Measurements from ENCODE around the gene UGT1A10. TPM values are rescaled to one million over a fixed set of nuclear protein-coding genes. Genes with fewer than 3 reads are reported as not detected.
"Not testable (repeated sequence)": the region's sequence is repeated elsewhere in the genome, so short reads cannot be mapped to it uniquely, and the experiment has no call there.

Gene UGT1A10
- total RNA-seq, 5 donors from 2014 or later (not counting 1 experiment from before 2014, with no cell fraction given): not detected

- no peaks in the 10 kb centered on the region for H3K9me3 ChIP-seq
- no peak for DNase-seq
- H3K4me1 ChIP-seq (ENCODE audit: control insufficient read depth in 1 of 2, extremely low read depth in 1 of 2, insufficient read depth in 2 of 2, low read length in 2 of 2): no peaks in the 10 kb centered on the region
- Mint-ChIP-seq H3K27me3 (peaks cover 31 to 50% of the 10 kb centered on the region in 2 donors), H3K9me3 (no peaks in the 10 kb centered on the region), H3K27ac (no peak within 1 kb of the TSS), H3K4me1 (no peaks in the 10 kb centered on the region), H3K4me3 (no peak within 1 kb of the TSS), H3K36me3 (no peaks in the 10 kb centered on the region)
- no peak for ATAC-seq (replicated peaks in 1 of 4)
- CTCF ChIA-PET: no interaction called here
- H3K36me3 ChIP-seq (ENCODE audit: control insufficient read depth in 2 of 2, extremely low read depth in 1 of 2, insufficient read depth in 1 of 2, low read length in 1 of 2): no peaks in the 10 kb centered on the region
- no peak within 1 kb of the TSS for H3K4me3 ChIP-seq (ENCODE audit: control insufficient read depth in 1 of 2, extremely low read depth in 1 of 2, low read length in 1 of 2)
- POLR2A ChIA-PET: no interaction called here
- 70% methylated on average over 11 of the region's 14 CpGs for WGBS (ENCODE audit: insufficient coverage)
- no peak within 1 kb of the TSS for H3K27ac ChIP-seq (ENCODE audit: low read length)
- peaks cover 0 to 20% of the 10 kb centered on the region in 2 experiments for H3K27me3 ChIP-seq (replicated peaks in 1 of 2; ENCODE audit: control insufficient read depth in 2 of 2, extremely low read depth in 1 of 2, insufficient read depth in 2 of 2, low read length in 1 of 2)
Measured at GRCh38 chr2:233712611-233713261, 76.5 kb downstream of the UGT1A10 start, which contains the start of gene UGT1A5. TSS of gene UGT1A5 (plus strand) at chr2:233712907. CDS start at chr2:233712992, 85 bp downstream.

GRCh38 chr2:233713262-233713615, 77.0 kb downstream of the UGT1A10 start:
- H3K27ac Mint-ChIP-seq: no peak overlapping the region
- no peak for ATAC-seq (replicated peaks in 1 of 4)
- POLR2A ChIA-PET: no interaction called here
- H3K4me1 ChIP-seq (ENCODE audit: control insufficient read depth in 1 of 2, extremely low read depth in 1 of 2, insufficient read depth in 2 of 2, low read length in 2 of 2): no peaks in the 10 kb centered on the region
- DNase-seq: no peak
- no peaks in the 10 kb centered on the region for H3K4me1 Mint-ChIP-seq
- no peak overlapping the region for H3K27ac ChIP-seq (ENCODE audit: low read length)
- WGBS (ENCODE audit: insufficient coverage): 45% methylated on average over 2 of the region's 7 CpGs
- no peaks in the 10 kb centered on the region for H3K36me3 Mint-ChIP-seq
- H3K36me3 ChIP-seq (ENCODE audit: control insufficient read depth in 2 of 2, extremely low read depth in 1 of 2, insufficient read depth in 1 of 2, low read length in 1 of 2): no peaks in the 10 kb centered on the region
- CTCF ChIA-PET: no interaction called here
- no peak overlapping the region for H3K4me3 Mint-ChIP-seq
- H3K27me3 Mint-ChIP-seq: peaks cover 33 to 50% of the 10 kb centered on the region in 2 donors
- H3K4me3 ChIP-seq (ENCODE audit: control insufficient read depth in 1 of 2, extremely low read depth in 1 of 2, low read length in 1 of 2): no peak overlapping the region
- H3K27me3 ChIP-seq (replicated peaks in 1 of 2; ENCODE audit: control insufficient read depth in 2 of 2, extremely low read depth in 1 of 2, insufficient read depth in 2 of 2, low read length in 1 of 2): peaks cover 0 to 23% of the 10 kb centered on the region in 2 experiments
- no peaks in the 10 kb centered on the region for H3K9me3 ChIP-seq
- H3K9me3 Mint-ChIP-seq: no peaks in the 10 kb centered on the region

- Histone ChIP-seq H3K9me3 (no peaks in the 10 kb centered on the region), H3K36me3 (ENCODE audit: control insufficient read depth in 2 of 2, extremely low read depth in 1 of 2, insufficient read depth in 1 of 2, low read length in 1 of 2) (no peaks in the 10 kb centered on the region), H3K27me3 (replicated peaks in 1 of 2; ENCODE audit: control insufficient read depth in 2 of 2, extremely low read depth in 1 of 2, insufficient read depth in 2 of 2, low read length in 1 of 2) (peaks cover 0 to 24% of the 10 kb centered on the region in 2 experiments), H3K27ac (ENCODE audit: low read length) (no peak overlapping the region), H3K4me3 (ENCODE audit: control insufficient read depth in 1 of 2, extremely low read depth in 1 of 2, low read length in 1 of 2) (no peak overlapping the region), H3K4me1 (ENCODE audit: control insufficient read depth in 1 of 2, extremely low read depth in 1 of 2, insufficient read depth in 2 of 2, low read length in 2 of 2) (no peaks in the 10 kb centered on the region)
- H3K9me3 Mint-ChIP-seq: no peaks in the 10 kb centered on the region
- no peaks in the 10 kb centered on the region for H3K4me1 Mint-ChIP-seq
- DNase-seq (no peak), ATAC-seq (replicated peaks in 1 of 4) (no peak)
- POLR2A ChIA-PET: no interaction called here
- H3K27ac Mint-ChIP-seq: no peak overlapping the region
- CTCF ChIA-PET: no interaction called here
- no peak overlapping the region for H3K4me3 Mint-ChIP-seq
- H3K27me3 Mint-ChIP-seq: peaks cover 36 to 50% of the 10 kb centered on the region in 2 donors
- WGBS (ENCODE audit: insufficient coverage): 61% methylated on average over 2 of the region's 2 CpGs
- no peaks in the 10 kb centered on the region for H3K36me3 Mint-ChIP-seq
Measured at GRCh38 chr2:233714121-233714520, 77.9 kb downstream of the UGT1A10 start.

GRCh38 chr2:233718552-233718951, 82.3 kb downstream of the UGT1A10 start, which contains the start of gene UGT1A4:
TSS of gene UGT1A4 (plus strand) at chr2:233718736. CDS start at chr2:233718821, 85 bp downstream.
- no peak for ATAC-seq (replicated peaks in 1 of 4)
- no peak within 1 kb of the TSS for H3K4me3 ChIP-seq (ENCODE audit: control insufficient read depth in 1 of 2, extremely low read depth in 1 of 2, low read length in 1 of 2)
- ChIA-PET POLR2A (no interaction called here), CTCF (no interaction called here)
- Mint-ChIP-seq H3K4me3 (no peak within 1 kb of the TSS), H3K27me3 (peaks cover 44 to 48% of the 10 kb centered on the region in 2 donors), H3K9me3 (no peaks in the 10 kb centered on the region), H3K27ac (no peak within 1 kb of the TSS), H3K4me1 (no peaks in the 10 kb centered on the region), H3K36me3 (no peaks in the 10 kb centered on the region)
- H3K36me3 ChIP-seq (ENCODE audit: control insufficient read depth in 2 of 2, extremely low read depth in 1 of 2, insufficient read depth in 1 of 2, low read length in 1 of 2): no peaks in the 10 kb centered on the region
- DNase-seq: no peak
- H3K27me3 ChIP-seq (replicated peaks in 1 of 2; ENCODE audit: control insufficient read depth in 2 of 2, extremely low read depth in 1 of 2, insufficient read depth in 2 of 2, low read length in 1 of 2): peaks cover 2 to 18% of the 10 kb centered on the region in 2 experiments
- no peaks in the 10 kb centered on the region for H3K4me1 ChIP-seq (ENCODE audit: control insufficient read depth in 1 of 2, extremely low read depth in 1 of 2, insufficient read depth in 2 of 2, low read length in 2 of 2)
- no peak within 1 kb of the TSS for H3K27ac ChIP-seq (ENCODE audit: low read length)
- H3K9me3 ChIP-seq: no peaks in the 10 kb centered on the region
- 81% methylated on average over 7 of the region's 7 CpGs for WGBS (ENCODE audit: insufficient coverage)

- H3K9me3 Mint-ChIP-seq: no peaks in the 10 kb centered on the region
- Histone ChIP-seq H3K27ac (ENCODE audit: low read length) (no peak within 1 kb of the TSS), H3K4me3 (ENCODE audit: control insufficient read depth in 1 of 2, extremely low read depth in 1 of 2, low read length in 1 of 2) (no peak within 1 kb of the TSS), H3K9me3 (no peaks in the 10 kb centered on the region), H3K4me1 (ENCODE audit: control insufficient read depth in 1 of 2, extremely low read depth in 1 of 2, insufficient read depth in 2 of 2, low read length in 2 of 2) (no peaks in the 10 kb centered on the region), H3K36me3 (ENCODE audit: control insufficient read depth in 2 of 2, extremely low read depth in 1 of 2, insufficient read depth in 1 of 2, low read length in 1 of 2) (no peaks in the 10 kb centered on the region), H3K27me3 (replicated peaks in 1 of 2; ENCODE audit: control insufficient read depth in 2 of 2, extremely low read depth in 1 of 2, insufficient read depth in 2 of 2, low read length in 1 of 2) (peaks cover 0 to 15% of the 10 kb centered on the region in 2 experiments)
- no peak within 1 kb of the TSS for H3K4me3 Mint-ChIP-seq
- ATAC-seq (replicated peaks in 1 of 4) (no peak), DNase-seq (no peak)
- WGBS (ENCODE audit: insufficient coverage): 73% methylated on average over 5 of the region's 8 CpGs
- no peak within 1 kb of the TSS for H3K27ac Mint-ChIP-seq
- ChIA-PET POLR2A (no interaction called here), CTCF (no interaction called here)
- no peaks in the 10 kb centered on the region for H3K4me1 Mint-ChIP-seq
- no peaks in the 10 kb centered on the region for H3K36me3 Mint-ChIP-seq
- peaks cover 13 to 29% of the 10 kb centered on the region in 2 donors for H3K27me3 Mint-ChIP-seq
Measured at GRCh38 chr2:233728723-233729301, 92.6 kb downstream of the UGT1A10 start, which contains the start of gene UGT1A3. TSS of gene UGT1A3 (plus strand) at chr2:233729042. CDS start at chr2:233729127, 85 bp downstream.

- H3K4me1 Mint-ChIP-seq; H3K36me3 ChIP-seq (ENCODE audit: control insufficient read depth in 2 of 2, extremely low read depth in 1 of 2, insufficient read depth in 1 of 2, low read length in 1 of 2); DNase-seq; H3K4me3 ChIP-seq (ENCODE audit: control insufficient read depth in 1 of 2, extremely low read depth in 1 of 2, low read length in 1 of 2); H3K27ac ChIP-seq (ENCODE audit: low read length); H3K9me3 Mint-ChIP-seq; H3K4me1 ChIP-seq (ENCODE audit: control insufficient read depth in 1 of 2, extremely low read depth in 1 of 2, insufficient read depth in 2 of 2, low read length in 2 of 2); H3K36me3 Mint-ChIP-seq; POLR2A ChIA-PET; H3K4me3 Mint-ChIP-seq; H3K27ac Mint-ChIP-seq; ATAC-seq (replicated peaks in 1 of 4); H3K27me3 ChIP-seq (replicated peaks in 1 of 2; ENCODE audit: control insufficient read depth in 2 of 2, extremely low read depth in 1 of 2, insufficient read depth in 2 of 2, low read length in 1 of 2); H3K9me3 ChIP-seq: not testable (repeated sequence)
- peaks cover 32 to 47% of the 10 kb centered on the region in 2 donors for H3K27me3 Mint-ChIP-seq
- CTCF ChIA-PET: interaction anchor here in 1 of 2 donors (0.5 kb wide), 1 partner anchor 822 kb away, joined by 3 read pairs; no protein-coding TSS in a partner anchor
- 82% methylated on average over 11 of the region's 14 CpGs for WGBS (ENCODE audit: insufficient coverage)
Measured at GRCh38 chr2:233736868-233737653, 100.8 kb downstream of the UGT1A10 start.

Data from T-cell (primary cell).